HepG2 (cell line): ENCODE results near the gene KMT2B. TPM values are rescaled to one million over a fixed set of nuclear protein-coding genes. Genes with fewer than 3 reads are reported as not detected.

Experiments used
- ATF7-NPFF ChIP-seq: sonication (generic); formaldehyde crosslinking; IDR thresholded peaks from 2 replicates; pipeline ENCODE4 v1.8.1; 2023; ENCODE audit warnings: mild to moderate bottlenecking, low read depth, missing genetic modification reagents, moderate library complexity
- EED ChIP-seq: sonication (generic); formaldehyde crosslinking; IDR thresholded peaks from 2 replicates; pipeline ENCODE4 v1.5.0; 2020; ENCODE audit warnings: mild to moderate bottlenecking, missing genetic modification reagents
- PHF8 ChIP-seq: sonication (generic); formaldehyde crosslinking; IDR thresholded peaks from 2 replicates; pipeline ENCODE4 v1.5.0; 2020; ENCODE audit warnings: missing genetic modification reagents
- PRPF4 ChIP-seq: fragments of 200-400 bp; formaldehyde crosslinking; IDR thresholded peaks from 2 replicates; pipeline ENCODE4 v1.6.1; 2016; ENCODE audit warnings: low read length, low read depth; ENCODE audit not compliant: poor library complexity, severe bottlenecking
- RBM22 ChIP-seq: fragments of 200-400 bp; formaldehyde crosslinking; optimal IDR thresholded peaks from 2 replicates; pipeline ENCODE3; 2017; ENCODE audit warnings: mild to moderate bottlenecking, low read length, moderate library complexity
- SAP130 ChIP-seq: IDR thresholded peaks from 2 replicates; pipeline ENCODE4 v1.6.1; 2016; ENCODE audit warnings: low read depth
- SMC3 ChIP-seq: IDR thresholded peaks from 2 replicates; pipeline ENCODE4 v1.6.1; 2011; ENCODE audit warnings: low read length, improper control_type of control experiment
- ZNF333 ChIP-seq: sonication (generic); formaldehyde crosslinking; IDR thresholded peaks from 2 replicates; pipeline ENCODE4 v1.4.0; 2020; ENCODE audit warnings: mild to moderate bottlenecking, missing genetic modification reagents, borderline replicate concordance
- ZNF749 ChIP-seq: sonication (generic); formaldehyde crosslinking; IDR thresholded peaks from 2 replicates; pipeline ENCODE4 v1.8.0; 2022; ENCODE audit warnings: mild to moderate bottlenecking, missing genetic modification reagents, moderate library complexity, borderline replicate concordance
- polyA plus RNA-seq, 8 experiments: library from polyadenylated mRNA; depleted of rRNA in 3 of 8; stranded (reverse) in 7 of 8; unstranded in 1 of 8; fragments of >200 nt; fragmentation: Illumina TruSeq in 4 of 8; extraction: Trizol in 4 of 8; gene quantifications; 2 replicates each; pipeline versions ENCODE4 v1.2.1 to v1.2.3, GENCODE V29; 2011 to 2016; ENCODE audit warnings: low read depth in 4 of 8, missing spikeins in 1 of 8, mixed read lengths in 1 of 8; ENCODE audit not compliant: insufficient read depth in 1 of 8
- total RNA-seq, 5 experiments: library from RNA; depleted of rRNA; stranded (reverse); fragments of >200 nt; fragmentation: Illumina TruSeq; extraction: Trizol; gene quantifications; 2 replicates each; pipeline ENCODE4 v1.2.3, GENCODE V29; 2016; ENCODE audit warnings: low read depth in 1 of 5
- TF ChIP-seq, protein P1 (sequence below): sonication (generic); formaldehyde crosslinking; IDR thresholded peaks from 2 replicates; pipeline ENCODE4 v1.5.1; 2020; ENCODE audit warnings: mild to moderate bottlenecking, missing genetic modification reagents, borderline replicate concordance
- TF ChIP-seq, protein P2 (sequence below): IDR thresholded peaks from 2 replicates; pipeline ENCODE4 v1.6.1; 2016; ENCODE audit warnings: missing compliant biosample characterization, missing genetic modification reagents, borderline replicate concordance
- TF ChIP-seq, protein P3 (sequence below): sonication (generic); formaldehyde crosslinking; IDR thresholded peaks from 2 replicates; pipeline ENCODE4 v1.9.0; 2021; ENCODE audit warnings: missing genetic modification reagents, mild to moderate bottlenecking, borderline replicate concordance
- TF ChIP-seq, protein P4 (sequence below): sonication (generic); formaldehyde crosslinking; IDR thresholded peaks from 2 replicates; pipeline ENCODE4 v1.5.0; 2020; ENCODE audit warnings: missing genetic modification reagents, mild to moderate bottlenecking, borderline replicate concordance
- TF ChIP-seq, protein P5 (sequence below): IDR thresholded peaks from 2 replicates; pipeline ENCODE4 v1.6.1; 2016; ENCODE audit warnings: missing biosample characterization, missing genetic modification reagents, low read depth
- TF ChIP-seq, protein P6 (sequence below): sonication (generic); formaldehyde crosslinking; IDR thresholded peaks from 2 replicates; pipeline ENCODE4 v1.4.0; 2020; ENCODE audit warnings: missing genetic modification reagents

Gene KMT2B
- total and polyA plus RNA-seq, 2 of the 13 experiments (the other 11 are each of a cell fraction or from before 2014, with no cell fraction given): 6.2 to 16.9 TPM

DNA sequence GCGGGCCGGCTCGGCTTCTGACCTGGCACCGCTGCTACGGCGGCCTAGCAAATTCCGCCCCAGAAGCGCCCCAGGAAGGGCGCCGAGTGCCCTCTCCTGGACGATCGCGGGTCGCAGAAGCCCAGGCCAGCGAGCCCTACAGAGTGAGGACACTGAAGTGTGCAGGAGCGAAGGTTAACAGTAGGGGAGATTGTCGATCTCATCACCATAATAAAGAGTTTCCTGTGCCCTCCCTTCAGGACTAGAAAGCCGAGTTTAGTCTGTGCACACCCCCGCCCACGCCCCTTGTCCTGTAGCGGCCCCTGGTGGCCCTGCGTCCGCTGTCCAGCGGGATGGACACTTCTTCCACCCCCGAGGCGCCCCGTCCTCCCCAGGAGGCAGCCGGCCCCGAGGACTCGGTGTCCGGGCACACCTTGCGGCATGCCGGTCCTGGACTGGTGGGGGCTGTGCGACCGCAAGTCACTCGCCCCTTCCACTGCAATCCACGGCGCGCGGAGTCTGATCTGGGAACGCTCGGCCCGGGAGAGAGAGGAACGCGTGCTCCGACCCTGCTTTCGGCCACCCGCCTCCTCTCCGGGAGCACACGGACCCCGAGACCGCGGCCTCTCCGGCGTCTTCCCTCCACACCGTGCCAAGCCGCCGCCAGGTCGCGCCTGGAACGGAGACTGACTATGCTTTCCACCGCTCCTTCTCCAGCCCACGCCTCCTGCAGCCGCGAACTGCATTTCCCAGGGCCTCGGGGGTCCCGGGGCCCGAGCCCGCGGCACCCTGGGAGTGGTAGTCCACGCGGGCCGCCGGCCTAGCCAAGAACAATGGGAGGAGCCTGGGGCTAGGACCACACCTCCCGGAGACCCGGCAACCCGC is 770 bp upstream of the KMT2B start (continued):
- TF ChIP-seq ATF7-NPFF: 0 out of 2 replicates have a peak, but pooled peaks have one; percentile 50
- TF ChIP-seq SAP130 (CRISPR knock-in tag): peak; percentile 80
- TF ChIP-seq, protein P1, sequence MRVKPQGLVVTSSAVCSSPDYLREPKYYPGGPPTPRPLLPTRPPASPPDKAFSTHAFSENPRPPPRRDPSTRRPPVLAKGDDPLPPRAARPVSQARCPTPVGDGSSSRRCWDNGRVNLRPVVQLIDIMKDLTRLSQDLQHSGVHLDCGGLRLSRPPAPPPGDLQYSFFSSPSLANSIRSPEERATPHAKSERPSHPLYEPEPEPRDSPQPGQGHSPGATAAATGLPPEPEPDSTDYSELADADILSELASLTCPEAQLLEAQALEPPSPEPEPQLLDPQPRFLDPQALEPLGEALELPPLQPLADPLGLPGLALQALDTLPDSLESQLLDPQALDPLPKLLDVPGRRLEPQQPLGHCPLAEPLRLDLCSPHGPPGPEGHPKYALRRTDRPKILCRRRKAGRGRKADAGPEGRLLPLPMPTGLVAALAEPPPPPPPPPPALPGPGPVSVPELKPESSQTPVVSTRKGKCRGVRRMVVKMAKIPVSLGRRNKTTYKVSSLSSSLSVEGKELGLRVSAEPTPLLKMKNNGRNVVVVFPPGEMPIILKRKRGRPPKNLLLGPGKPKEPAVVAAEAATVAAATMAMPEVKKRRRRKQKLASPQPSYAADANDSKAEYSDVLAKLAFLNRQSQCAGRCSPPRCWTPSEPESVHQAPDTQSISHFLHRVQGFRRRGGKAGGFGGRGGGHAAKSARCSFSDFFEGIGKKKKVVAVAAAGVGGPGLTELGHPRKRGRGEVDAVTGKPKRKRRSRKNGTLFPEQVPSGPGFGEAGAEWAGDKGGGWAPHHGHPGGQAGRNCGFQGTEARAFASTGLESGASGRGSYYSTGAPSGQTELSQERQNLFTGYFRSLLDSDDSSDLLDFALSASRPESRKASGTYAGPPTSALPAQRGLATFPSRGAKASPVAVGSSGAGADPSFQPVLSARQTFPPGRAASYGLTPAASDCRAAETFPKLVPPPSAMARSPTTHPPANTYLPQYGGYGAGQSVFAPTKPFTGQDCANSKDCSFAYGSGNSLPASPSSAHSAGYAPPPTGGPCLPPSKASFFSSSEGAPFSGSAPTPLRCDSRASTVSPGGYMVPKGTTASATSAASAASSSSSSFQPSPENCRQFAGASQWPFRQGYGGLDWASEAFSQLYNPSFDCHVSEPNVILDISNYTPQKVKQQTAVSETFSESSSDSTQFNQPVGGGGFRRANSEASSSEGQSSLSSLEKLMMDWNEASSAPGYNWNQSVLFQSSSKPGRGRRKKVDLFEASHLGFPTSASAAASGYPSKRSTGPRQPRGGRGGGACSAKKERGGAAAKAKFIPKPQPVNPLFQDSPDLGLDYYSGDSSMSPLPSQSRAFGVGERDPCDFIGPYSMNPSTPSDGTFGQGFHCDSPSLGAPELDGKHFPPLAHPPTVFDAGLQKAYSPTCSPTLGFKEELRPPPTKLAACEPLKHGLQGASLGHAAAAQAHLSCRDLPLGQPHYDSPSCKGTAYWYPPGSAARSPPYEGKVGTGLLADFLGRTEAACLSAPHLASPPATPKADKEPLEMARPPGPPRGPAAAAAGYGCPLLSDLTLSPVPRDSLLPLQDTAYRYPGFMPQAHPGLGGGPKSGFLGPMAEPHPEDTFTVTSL: 0 out of 2 replicates have a peak, but pooled peaks have one; percentile 43
- TF ChIP-seq, protein P2, sequence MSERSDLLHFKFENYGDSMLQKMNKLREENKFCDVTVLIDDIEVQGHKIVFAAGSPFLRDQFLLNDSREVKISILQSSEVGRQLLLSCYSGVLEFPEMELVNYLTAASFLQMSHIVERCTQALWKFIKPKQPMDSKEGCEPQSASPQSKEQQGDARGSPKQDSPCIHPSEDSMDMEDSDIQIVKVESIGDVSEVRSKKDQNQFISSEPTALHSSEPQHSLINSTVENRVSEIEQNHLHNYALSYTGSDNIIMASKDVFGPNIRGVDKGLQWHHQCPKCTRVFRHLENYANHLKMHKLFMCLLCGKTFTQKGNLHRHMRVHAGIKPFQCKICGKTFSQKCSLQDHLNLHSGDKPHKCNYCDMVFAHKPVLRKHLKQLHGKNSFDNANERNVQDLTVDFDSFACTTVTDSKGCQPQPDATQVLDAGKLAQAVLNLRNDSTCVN (CRISPR knock-in tag): 0 out of 2 replicates have a peak, but pooled peaks have one; percentile 4
- TF ChIP-seq, protein P3, sequence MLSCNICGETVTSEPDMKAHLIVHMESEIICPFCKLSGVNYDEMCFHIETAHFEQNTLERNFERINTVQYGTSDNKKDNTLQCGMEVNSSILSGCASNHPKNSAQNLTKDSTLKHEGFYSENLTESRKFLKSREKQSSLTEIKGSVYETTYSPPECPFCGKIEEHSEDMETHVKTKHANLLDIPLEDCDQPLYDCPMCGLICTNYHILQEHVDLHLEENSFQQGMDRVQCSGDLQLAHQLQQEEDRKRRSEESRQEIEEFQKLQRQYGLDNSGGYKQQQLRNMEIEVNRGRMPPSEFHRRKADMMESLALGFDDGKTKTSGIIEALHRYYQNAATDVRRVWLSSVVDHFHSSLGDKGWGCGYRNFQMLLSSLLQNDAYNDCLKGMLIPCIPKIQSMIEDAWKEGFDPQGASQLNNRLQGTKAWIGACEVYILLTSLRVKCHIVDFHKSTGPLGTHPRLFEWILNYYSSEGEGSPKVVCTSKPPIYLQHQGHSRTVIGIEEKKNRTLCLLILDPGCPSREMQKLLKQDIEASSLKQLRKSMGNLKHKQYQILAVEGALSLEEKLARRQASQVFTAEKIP (CRISPR knock-in tag): no peak
- peak; percentile 41 for TF ChIP-seq PHF8 (CRISPR knock-in tag)
- no peak for TF ChIP-seq EED (CRISPR knock-in tag)
- TF ChIP-seq, protein P4, sequence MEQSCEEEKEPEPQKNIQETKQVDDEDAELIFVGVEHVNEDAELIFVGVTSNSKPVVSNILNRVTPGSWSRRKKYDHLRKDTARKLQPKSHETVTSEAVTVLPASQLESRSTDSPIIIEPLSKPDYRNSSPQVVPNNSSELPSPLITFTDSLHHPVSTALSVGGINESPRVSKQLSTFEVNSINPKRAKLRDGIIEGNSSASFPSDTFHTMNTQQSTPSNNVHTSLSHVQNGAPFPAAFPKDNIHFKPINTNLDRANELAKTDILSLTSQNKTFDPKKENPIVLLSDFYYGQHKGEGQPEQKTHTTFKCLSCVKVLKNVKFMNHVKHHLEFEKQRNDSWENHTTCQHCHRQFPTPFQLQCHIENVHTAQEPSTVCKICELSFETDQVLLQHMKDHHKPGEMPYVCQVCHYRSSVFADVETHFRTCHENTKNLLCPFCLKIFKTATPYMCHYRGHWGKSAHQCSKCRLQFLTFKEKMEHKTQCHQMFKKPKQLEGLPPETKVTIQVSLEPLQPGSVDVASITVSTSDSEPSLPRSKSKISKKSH: peak; percentile 53; the same call in 1 of the 2 replicates
- peak; percentile 76 for TF ChIP-seq SMC3
- TF ChIP-seq, protein P5, sequence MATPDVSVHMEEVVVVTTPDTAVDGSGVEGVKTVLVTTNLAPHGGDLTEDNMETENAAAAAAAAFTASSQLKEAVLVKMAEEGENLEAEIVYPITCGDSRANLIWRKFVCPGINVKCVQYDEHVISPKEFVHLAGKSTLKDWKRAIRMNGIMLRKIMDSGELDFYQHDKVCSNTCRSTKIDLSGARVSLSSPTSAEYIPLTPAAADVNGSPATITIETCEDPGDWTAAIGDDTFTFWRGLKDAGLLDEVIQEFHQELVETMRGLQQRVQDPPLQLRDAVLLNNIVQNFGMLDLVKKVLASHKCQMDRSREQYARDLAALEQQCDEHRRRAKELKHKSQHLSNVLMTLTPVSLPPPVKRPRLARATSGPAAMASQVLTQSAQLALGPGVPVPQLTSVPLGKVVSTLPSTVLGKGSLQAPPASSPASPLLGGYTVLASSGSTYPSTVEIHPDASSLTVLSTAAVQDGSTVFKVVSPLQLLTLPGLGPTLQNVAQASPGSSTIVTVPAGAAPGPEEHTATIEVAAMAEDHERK (CRISPR knock-in tag): 0 out of 2 replicates have a peak, but pooled peaks have one; percentile 57
- no peak for TF ChIP-seq RBM22
- TF ChIP-seq, protein P6, sequence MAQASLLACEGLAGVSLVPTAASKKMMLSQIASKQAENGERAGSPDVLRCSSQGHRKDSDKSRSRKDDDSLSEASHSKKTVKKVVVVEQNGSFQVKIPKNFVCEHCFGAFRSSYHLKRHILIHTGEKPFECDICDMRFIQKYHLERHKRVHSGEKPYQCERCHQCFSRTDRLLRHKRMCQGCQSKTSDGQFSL (CRISPR knock-in tag): no peak
- TF ChIP-seq PRPF4: no peak
- TF ChIP-seq ZNF749: 0 out of 2 replicates have a peak, but pooled peaks have one; percentile 65
- TF ChIP-seq ZNF333 (CRISPR knock-in tag): peak; percentile 18; the same call in 1 of the 2 replicates
